IMR-90 (cell line): ENCODE data around the gene KLHL30. TPM values are rescaled to one million over a fixed set of nuclear protein-coding genes. Genes with fewer than 3 reads are reported as not detected.

ENCODE experiments used
- ATAC-seq: fragments of 200-7000 bp; cut with Tn5 transposase; 2 replicates; pipeline ENCODE4 v1.9.1; 2020; ENCODE audit warnings: low read depth, mild to moderate bottlenecking, moderate library complexity
- BruUV-seq: library from RNA; stranded (reverse); fragments of 400-500 nt; replicated peaks from 2 replicates; lab custom pipeline; 2021; lab: Mats Ljungman, UMichigan
- CTCF ChIA-PET: fragments of 300-600 bp; formaldehyde crosslinking; extraction: SDS; loops from one replicate; lab custom pipeline; 2021; ENCODE audit warnings: antibody characterized with exemption; lab: Yijun Ruan, JAX
- POLR2A ChIA-PET: fragments of 300-600 bp; sonication (Branson Sonifier 250); formaldehyde crosslinking; loops from one replicate; lab custom pipeline; 2022; ENCODE audit warnings: antibody characterized with exemption; ENCODE audit not compliant: unreplicated experiment; lab: Charles Lee
- DNase-seq: peaks from one replicate; pipeline ENCODE4 v3.0.0; 2013
- H2AFZ ChIP-seq: replicated peaks from 2 replicates; pipeline ENCODE3; 2013; ENCODE audit warnings: low read length, mild to moderate bottlenecking; ENCODE audit not compliant: poor library complexity
- H2AK5ac ChIP-seq: 2 replicates; pipeline ENCODE4 v1.6.1; 2013; ENCODE audit warnings: low read depth, low read length, inconsistent platforms
- H2AK9ac ChIP-seq: replicated peaks from 2 replicates; pipeline ENCODE3; 2013; ENCODE audit warnings: mild to moderate bottlenecking, low read depth, low read length, moderate library complexity; ENCODE audit not compliant: poor library complexity
- H2BK120ac ChIP-seq: 2 replicates; pipeline ENCODE4 v1.6.1; 2013; ENCODE audit warnings: low read depth, low read length, inconsistent platforms
- H2BK15ac ChIP-seq: 3 replicates; pipeline ENCODE4 v1.6.1; 2013; ENCODE audit warnings: low read depth, low read length, inconsistent platforms
- H2BK20ac ChIP-seq: 2 replicates; pipeline ENCODE4 v1.6.1; 2013; ENCODE audit warnings: low read depth, mild to moderate bottlenecking, inconsistent platforms, low read length, moderate library complexity
- H2BK5ac ChIP-seq: 2 replicates; pipeline ENCODE4 v1.6.1; 2013; ENCODE audit warnings: mild to moderate bottlenecking, low read depth, low read length, inconsistent platforms; ENCODE audit not compliant: poor library complexity, severe bottlenecking
- H3K14ac ChIP-seq: replicated peaks from 2 replicates; pipeline ENCODE4 v1.6.1; 2013; ENCODE audit warnings: low read depth, low read length, inconsistent platforms
- H3K18ac ChIP-seq: 2 replicates; pipeline ENCODE4 v1.6.1; 2013; ENCODE audit warnings: low read depth, low read length, control low read depth
- H3K23ac ChIP-seq: 2 replicates; pipeline ENCODE4 v1.6.1; 2013; ENCODE audit warnings: low read depth, low read length, inconsistent platforms
- H3K27ac ChIP-seq: 2 replicates; pipeline ENCODE4 v1.5.1; 2013; ENCODE audit warnings: mild to moderate bottlenecking, control low read depth, low read length; ENCODE audit not compliant: insufficient read depth
- H3K27me3 ChIP-seq: 2 replicates; pipeline ENCODE4 v1.6.1; 2013; ENCODE audit warnings: low read length; ENCODE audit not compliant: control insufficient read depth, insufficient read depth
- H3K36me3 ChIP-seq: 2 replicates; pipeline ENCODE4 v1.6.1; 2013; ENCODE audit warnings: low read length, mixed read lengths; ENCODE audit not compliant: control insufficient read depth, insufficient read depth
- H3K4ac ChIP-seq: 2 replicates; pipeline ENCODE4 v1.6.1; 2013; ENCODE audit warnings: low read depth, low read length, inconsistent platforms
- H3K4me1 ChIP-seq: 2 replicates; pipeline ENCODE4 v1.6.1; 2013; ENCODE audit warnings: low read length, mixed read lengths; ENCODE audit not compliant: control insufficient read depth, insufficient read depth
- H3K4me2 ChIP-seq: 2 replicates; pipeline ENCODE4 v1.6.1; 2013; ENCODE audit warnings: low read depth, mild to moderate bottlenecking, control low read depth, low read length, moderate library complexity
- H3K4me3 ChIP-seq: 2 replicates; pipeline ENCODE4 v1.5.1; 2013; ENCODE audit warnings: low read depth, mild to moderate bottlenecking, control low read depth, low read length, moderate library complexity; ENCODE audit not compliant: insufficient read depth
- H3K56ac ChIP-seq: 2 replicates; pipeline ENCODE4 v1.6.1; 2013; ENCODE audit warnings: low read length, inconsistent platforms; ENCODE audit not compliant: insufficient read depth; ENCODE audit errors: extremely low read depth
- H3K79me1 ChIP-seq, 2 experiments: 2 replicates each; pipeline ENCODE4 v1.6.1; 2013; ENCODE audit warnings: low read length in 2 of 2, inconsistent platforms in 1 of 2, low read depth in 1 of 2
- H3K9ac ChIP-seq: 2 replicates; pipeline ENCODE4 v1.6.1; 2013; ENCODE audit warnings: low read depth, low read length, control low read depth
- H3K9me1 ChIP-seq: 2 replicates; pipeline ENCODE4 v1.6.1; 2013; ENCODE audit warnings: low read length, inconsistent platforms; ENCODE audit not compliant: insufficient read depth
- H3K9me3 ChIP-seq: 2 replicates; pipeline ENCODE4 v1.6.1; 2013; ENCODE audit warnings: low read length; ENCODE audit not compliant: control insufficient read depth, insufficient read depth
- H4K20me1 ChIP-seq: 2 replicates; pipeline ENCODE4 v1.6.1; 2013; ENCODE audit warnings: low read length, inconsistent platforms; ENCODE audit not compliant: insufficient read depth
- H4K5ac ChIP-seq: 2 replicates; pipeline ENCODE4 v1.6.1; 2013; ENCODE audit warnings: mild to moderate bottlenecking, low read depth, low read length, control low read depth
- H4K8ac ChIP-seq, 2 experiments: 2 replicates each; pipeline ENCODE4 v1.6.1; 2013; ENCODE audit warnings: low read depth in 2 of 2, low read length in 2 of 2, control low read depth in 1 of 2, inconsistent platforms in 1 of 2
- H4K91ac ChIP-seq: 2 replicates; pipeline ENCODE4 v1.6.1; 2013; ENCODE audit warnings: low read depth, low read length, inconsistent platforms; ENCODE audit not compliant: insufficient read depth
- BHLHE40 ChIP-seq: fragments of 150-350 bp; IDR thresholded peaks from 2 replicates; pipeline ENCODE4 v1.6.1; 2016; ENCODE audit warnings: mild to moderate bottlenecking, low read depth, low read length
- CEBPB ChIP-seq: IDR thresholded peaks from 2 replicates; pipeline ENCODE4 v1.6.1; 2012; ENCODE audit warnings: low read depth, low read length, improper control_type of control experiment
- CHD1 ChIP-seq: IDR thresholded peaks from 2 replicates; pipeline ENCODE4 v1.6.1; 2012; ENCODE audit warnings: low read depth, low read length, improper control_type of control experiment
- MAFK ChIP-seq: IDR thresholded peaks from 2 replicates; pipeline ENCODE4 v1.6.1; 2012; ENCODE audit warnings: low read depth, low read length, improper control_type of control experiment
- MAZ ChIP-seq: IDR thresholded peaks from 2 replicates; pipeline ENCODE4 v1.6.1; 2012; ENCODE audit warnings: low read depth, mild to moderate bottlenecking, low read length, improper control_type of control experiment, moderate library complexity, borderline replicate concordance
- NFE2L2 ChIP-seq: fragments of 150-350 bp; IDR thresholded peaks from 2 replicates; pipeline ENCODE4 v1.6.1; 2016; ENCODE audit warnings: low read depth, mild to moderate bottlenecking, low read length
- RFX5 ChIP-seq: IDR thresholded peaks from 2 replicates; pipeline ENCODE4 v1.8.0; 2012; ENCODE audit warnings: low read depth, mild to moderate bottlenecking, low read length, moderate library complexity
- SMC3 ChIP-seq: fragments of 150-350 bp; IDR thresholded peaks from 2 replicates; pipeline ENCODE4 v1.6.1; 2016; ENCODE audit warnings: low read depth, mild to moderate bottlenecking, antibody characterized with exemption, low read length, moderate library complexity
- USF2 ChIP-seq: fragments of 150-350 bp; IDR thresholded peaks from 2 replicates; pipeline ENCODE4 v1.6.1; 2017; ENCODE audit warnings: mild to moderate bottlenecking, antibody characterized with exemption, low read length, low read depth
- WGBS, 2 experiments: methylation state at CpG; one replicate each; pipeline versions ENCODE4 v1.1.5 to v1.1.7; 2013; ENCODE audit warnings: missing lambda C conversion rate in 2 of 2; ENCODE audit not compliant: insufficient read length in 1 of 2; ENCODE audit errors: extremely low coverage in 2 of 2; 5-methylcytosine and 5-hydroxymethylcytosine counted together
- dilution Hi-C: fragments of 300-500 bp; cut with HindIII; formaldehyde crosslinking; loops from one replicate; pipeline ENCODE4 v1.14.3; 2018; ENCODE audit warnings: low sequenced_read_pairs; ENCODE audit not compliant: unreplicated experiment
- in situ Hi-C: fragments of 300-500 bp; cut with MboI; formaldehyde crosslinking; loops from 3 replicates; pipeline ENCODE4 v1.14.3; 2019; ENCODE audit warnings: low sequenced_read_pairs, inconsistent platforms, mixed read lengths
- intact Hi-C: fragments of 100-400 bp; cut with micrococcal nuclease; formaldehyde crosslinking; loops from 2 replicates; pipeline ENCODE4 v1.10.0; 2022
- polyA plus RNA-seq, 3 experiments: library from polyadenylated mRNA; depleted of rRNA; stranded (reverse); fragments of >200 nt; gene quantifications; 2 replicates each; pipeline ENCODE4 v1.2.3, GENCODE V29; 2012; ENCODE audit warnings: low replicate concordance in 1 of 3
- total RNA-seq: library from RNA; depleted of rRNA; stranded (reverse); fragments of >200 nt; gene quantifications from 2 replicates; pipeline ENCODE4 v1.2.3, GENCODE V29; 2012
- TF ChIP-seq, protein P1 (sequence below): fragments of 150-350 bp; IDR thresholded peaks from 2 replicates; pipeline ENCODE4 v1.6.1; 2016; ENCODE audit warnings: low read depth, mild to moderate bottlenecking, low read length, moderate library complexity, borderline replicate concordance
- TF ChIP-seq, protein P2 (sequence below): conservative IDR thresholded peaks from 2 replicates; pipeline ENCODE4 v1.5.1; 2012; ENCODE audit warnings: mild to moderate bottlenecking, low read depth, low read length, improper control_type of control experiment

KLHL30 gene
- total and polyA plus RNA-seq, 2 of the 4 experiments (the other 2 are of a cell fraction), result under 0.01 to 0.03 TPM

GRCh38 chr2:238151628-238152235, 13.3 kb downstream of the KLHL30 start:
- Histone ChIP-seq H3K4me1 (peaks cover 10% of the 10 kb centered on the region), H3K4me2 (no peak overlapping the region), H2BK20ac (no peak overlapping the region), H3K18ac (no peak overlapping the region; the same call in 1 of the 2 replicates), H2AK9ac (no peak overlapping the region), H2AK5ac (0 out of 2 replicates have a peak overlapping the region, but pooled peaks have one; percentile 4), H3K14ac (no peak overlapping the region), H4K91ac (no peak overlapping the region), H4K5ac (no peak overlapping the region; the same call in 1 of the 2 replicates), H3K9ac (no peak overlapping the region), H2BK5ac (no peak overlapping the region), H3K79me1 (no peaks in the 10 kb centered on the region), H3K4ac (no peak overlapping the region), H2BK120ac (no peak overlapping the region), H2AFZ (peak overlapping the region; percentile 41), H3K9me3 (no peaks in the 10 kb centered on the region), H3K4me3 (no peak overlapping the region), H3K56ac (no peak overlapping the region), H2BK15ac (no peak overlapping the region), H3K23ac (no peak overlapping the region), H3K27me3 (no peaks in the 10 kb centered on the region), H3K27ac (no peak overlapping the region), H4K8ac (no peak overlapping the region), H3K36me3 (no peaks in the 10 kb centered on the region), H4K20me1 (no peaks in the 10 kb centered on the region), H3K9me1 (0 out of 2 replicates have a peak, but pooled peaks cover 7% of the 10 kb centered on the region)
- no peak for DNase-seq
- dilution Hi-C loops, result no loop called here
- WGBS, 2 experiments, result 100% methylated on average over 2 of the region's 16 CpGs; no CpG with 5 or more reads in 1 of the 2 experiments
- TF ChIP-seq MAZ (no peak), CEBPB (no peak), CHD1 (no peak), NFE2L2 (no peak), RFX5 (no peak), MAFK (no peak), USF2 (no peak), BHLHE40 (no peak), SMC3 (no peak)
- TF ChIP-seq, protein P1, sequence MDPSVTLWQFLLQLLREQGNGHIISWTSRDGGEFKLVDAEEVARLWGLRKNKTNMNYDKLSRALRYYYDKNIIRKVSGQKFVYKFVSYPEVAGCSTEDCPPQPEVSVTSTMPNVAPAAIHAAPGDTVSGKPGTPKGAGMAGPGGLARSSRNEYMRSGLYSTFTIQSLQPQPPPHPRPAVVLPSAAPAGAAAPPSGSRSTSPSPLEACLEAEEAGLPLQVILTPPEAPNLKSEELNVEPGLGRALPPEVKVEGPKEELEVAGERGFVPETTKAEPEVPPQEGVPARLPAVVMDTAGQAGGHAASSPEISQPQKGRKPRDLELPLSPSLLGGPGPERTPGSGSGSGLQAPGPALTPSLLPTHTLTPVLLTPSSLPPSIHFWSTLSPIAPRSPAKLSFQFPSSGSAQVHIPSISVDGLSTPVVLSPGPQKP, result no peak
- TF ChIP-seq, protein P2, sequence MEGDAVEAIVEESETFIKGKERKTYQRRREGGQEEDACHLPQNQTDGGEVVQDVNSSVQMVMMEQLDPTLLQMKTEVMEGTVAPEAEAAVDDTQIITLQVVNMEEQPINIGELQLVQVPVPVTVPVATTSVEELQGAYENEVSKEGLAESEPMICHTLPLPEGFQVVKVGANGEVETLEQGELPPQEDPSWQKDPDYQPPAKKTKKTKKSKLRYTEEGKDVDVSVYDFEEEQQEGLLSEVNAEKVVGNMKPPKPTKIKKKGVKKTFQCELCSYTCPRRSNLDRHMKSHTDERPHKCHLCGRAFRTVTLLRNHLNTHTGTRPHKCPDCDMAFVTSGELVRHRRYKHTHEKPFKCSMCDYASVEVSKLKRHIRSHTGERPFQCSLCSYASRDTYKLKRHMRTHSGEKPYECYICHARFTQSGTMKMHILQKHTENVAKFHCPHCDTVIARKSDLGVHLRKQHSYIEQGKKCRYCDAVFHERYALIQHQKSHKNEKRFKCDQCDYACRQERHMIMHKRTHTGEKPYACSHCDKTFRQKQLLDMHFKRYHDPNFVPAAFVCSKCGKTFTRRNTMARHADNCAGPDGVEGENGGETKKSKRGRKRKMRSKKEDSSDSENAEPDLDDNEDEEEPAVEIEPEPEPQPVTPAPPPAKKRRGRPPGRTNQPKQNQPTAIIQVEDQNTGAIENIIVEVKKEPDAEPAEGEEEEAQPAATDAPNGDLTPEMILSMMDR, result no peak
- ChIA-PET CTCF (no interaction called here), POLR2A (no interaction called here)
- in situ Hi-C loops, result no loop called here
- BruUV-seq, result no TSS peak
- ATAC-seq, result no peak
- intact Hi-C loops, result no loop called here
